22Rv1 (cell line): ENCODE results near the gene KSR2.

ENCODE experiments used
- CTCF ChIP-seq: fragments of 450-650 bp; IDR thresholded peaks from 2 replicates; pipeline ENCODE4 v1.5.1; 2017; ENCODE audit warnings: mild to moderate bottlenecking
- ZFX ChIP-seq: fragments of 450-650 bp; IDR thresholded peaks from 2 replicates; pipeline ENCODE4 v1.6.1; 2017; ENCODE audit warnings: antibody characterized with exemption, borderline replicate concordance

DNA sequence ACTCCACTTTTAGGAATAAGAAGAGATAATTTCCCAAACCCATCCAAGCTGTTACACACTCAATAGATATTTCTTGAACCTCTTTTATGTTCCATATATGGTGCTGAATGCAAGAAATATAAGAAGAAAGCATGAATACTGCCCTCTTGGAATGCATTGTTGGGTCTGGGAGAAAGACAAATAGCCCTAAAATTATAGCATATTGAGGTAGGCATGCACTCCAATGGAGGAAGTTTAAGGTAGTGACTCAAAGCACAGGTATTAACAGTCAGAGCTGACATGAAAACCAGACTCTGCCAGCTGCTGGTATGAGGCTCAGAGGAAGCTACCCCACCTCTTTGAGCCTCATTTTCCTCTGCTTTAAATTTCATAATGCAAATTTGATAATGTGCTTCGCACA is 346.0 kb downstream of the KSR2 start:
- no peak for TF ChIP-seq CTCF
- no peak for TF ChIP-seq ZFX
